Measurements from ENCODE around the gene CAMTA1.

The CAMTA1 gene

GRCh38 chr1:6985549-6986276 is 200.5 kb downstream of the CAMTA1 start:
- no peak for ATAC-seq

GRCh38 chr1:6986281-6986680 is 201.0 kb downstream of the CAMTA1 start:
- no peak for ATAC-seq

DNA sequence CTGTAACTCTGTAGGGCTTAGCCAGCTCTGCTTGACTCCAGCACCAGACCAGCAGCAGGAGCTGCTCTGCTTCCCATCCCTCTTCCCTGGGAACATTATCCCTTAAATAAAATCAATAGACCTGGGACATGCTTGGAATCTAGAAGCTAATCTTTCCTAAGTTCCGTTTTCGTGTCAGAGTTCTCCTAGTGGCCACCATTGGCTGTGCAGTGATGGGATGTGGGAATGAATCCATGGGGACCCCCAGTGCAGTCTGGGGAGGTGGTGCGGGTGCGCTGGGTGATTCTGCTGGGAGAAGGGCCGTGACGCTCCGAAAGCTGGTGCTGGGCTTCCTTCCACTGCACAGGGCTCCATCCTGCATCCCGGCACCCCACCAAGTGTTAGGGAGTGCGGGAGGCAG is 202.7 kb downstream of the CAMTA1 start:
- ATAC-seq = no peak

DNA sequence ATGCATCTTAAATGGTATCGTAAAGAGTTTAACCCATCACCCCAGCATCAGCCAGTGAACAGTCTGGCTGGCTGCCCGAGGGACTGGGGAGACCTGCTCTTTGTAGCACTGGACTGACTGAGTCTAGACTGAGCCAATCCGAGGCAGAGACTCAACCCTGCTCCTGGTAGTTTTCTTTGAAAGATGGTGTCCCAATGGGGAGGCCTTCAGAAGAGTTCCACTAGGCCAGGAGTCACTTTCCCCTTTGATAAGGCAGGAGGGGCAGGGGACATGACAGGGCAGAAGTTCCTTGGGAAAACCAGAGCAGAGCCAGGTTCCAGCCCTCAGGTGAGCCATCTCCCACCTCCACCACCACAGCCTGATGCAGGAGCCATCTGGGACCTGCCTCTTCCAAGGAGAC is 203.5 kb downstream of the CAMTA1 start:
- no peak for ATAC-seq

GRCh38 chr1:6989212-6990159 is 204.2 kb downstream of the CAMTA1 start:
- ATAC-seq = no peak

GRCh38 chr1:6991266-6991665 is 206.0 kb downstream of the CAMTA1 start:
- ATAC-seq = no peak

GRCh38 chr1:6995789-6996188 is 210.5 kb downstream of the CAMTA1 start:
- ATAC-seq = no peak

DNA sequence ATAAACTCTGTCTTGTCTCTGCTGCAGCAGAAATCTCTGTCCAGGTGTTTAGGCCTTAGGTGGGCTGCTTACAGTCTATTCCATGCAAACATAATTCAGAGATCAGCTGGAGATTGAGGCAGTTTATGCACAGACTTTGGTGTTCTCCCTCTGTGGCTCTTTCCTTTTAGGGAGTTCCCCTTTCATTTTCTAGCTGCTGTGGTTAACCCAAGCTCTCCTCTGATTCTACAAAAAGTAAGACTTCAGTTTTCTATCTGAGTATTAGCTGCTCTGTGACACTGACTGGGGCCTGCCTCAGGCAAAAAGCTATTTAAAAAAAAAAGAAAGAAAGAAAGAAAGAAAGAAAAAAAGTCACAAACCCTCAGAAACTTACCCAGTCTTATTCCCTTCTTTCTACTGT is 211.1 kb downstream of the CAMTA1 start:
- peak; percentile 53 to 70 for ATAC-seq

GRCh38 chr1:6996866-6997265 is 211.6 kb downstream of the CAMTA1 start:
- no peak for ATAC-seq

DNA sequence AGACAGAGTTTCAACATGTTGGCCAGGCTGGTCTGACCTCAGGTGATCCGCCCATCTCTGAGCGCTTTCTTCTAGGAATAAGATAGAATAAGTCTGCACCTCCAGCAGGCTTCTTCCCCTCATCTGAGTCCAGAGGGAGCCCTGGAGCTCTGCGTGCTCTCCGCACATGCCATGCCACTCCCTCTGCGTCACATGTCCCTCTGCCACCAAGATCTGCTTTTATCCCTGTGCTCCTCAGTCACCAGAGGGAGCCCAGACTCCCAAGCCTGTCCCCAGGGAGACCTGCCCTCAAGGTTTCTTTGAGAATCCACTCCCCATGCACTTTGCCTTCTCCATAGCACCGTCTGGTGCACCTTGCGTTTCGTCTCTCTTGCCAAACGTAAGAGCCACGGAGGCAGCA is 213.0 kb downstream of the CAMTA1 start:
- no peak for ATAC-seq

- no peak for ATAC-seq
Observed at GRCh38 chr1:6999826-7000225, 214.6 kb downstream of the CAMTA1 start.

- ATAC-seq = no peak
Observed at GRCh38 chr1:7000720-7001119, 215.5 kb downstream of the CAMTA1 start.

DNA sequence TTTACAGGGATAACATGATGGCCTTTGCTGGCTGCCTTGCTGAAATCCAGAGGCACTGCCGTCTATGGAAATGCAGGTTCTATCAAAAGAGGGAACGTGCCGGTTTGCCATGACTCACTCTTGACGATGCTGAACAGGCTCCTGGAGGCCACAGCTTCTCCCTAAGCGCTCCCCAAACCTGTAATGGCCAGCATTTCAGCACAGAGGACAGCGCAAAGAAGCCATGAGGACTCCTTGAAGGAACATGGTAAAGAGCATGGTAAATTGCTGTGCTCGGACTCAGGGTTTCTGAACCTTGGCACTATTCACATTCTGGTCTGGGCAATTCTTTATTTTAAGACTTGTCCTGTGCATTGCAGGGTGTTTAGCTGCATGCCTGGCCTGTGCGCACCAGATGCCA is 217.5 kb downstream of the CAMTA1 start:
- no peak for ATAC-seq

DNA sequence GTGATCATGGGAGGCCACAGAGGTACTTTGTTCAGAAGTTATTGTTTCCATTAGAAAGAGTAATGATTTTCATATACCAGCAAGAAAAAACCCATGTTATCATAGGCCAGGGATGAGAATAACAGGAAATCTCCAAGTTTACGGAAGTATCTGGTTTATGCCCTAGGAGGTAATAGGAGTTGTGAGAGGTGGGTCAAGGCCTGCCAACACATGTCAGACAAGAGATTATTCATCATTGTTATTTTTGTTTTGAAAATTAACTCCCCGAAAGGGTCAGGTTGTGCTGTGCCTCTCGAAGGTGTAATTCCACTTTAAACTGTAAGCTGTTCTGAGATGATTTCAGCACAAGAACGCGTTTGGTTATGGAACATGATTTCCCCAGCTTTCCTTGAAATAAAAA is 218.4 kb downstream of the CAMTA1 start:
- no peak for ATAC-seq

GRCh38 chr1:7004181-7004580 is 218.9 kb downstream of the CAMTA1 start:
- ATAC-seq = no peak

DNA sequence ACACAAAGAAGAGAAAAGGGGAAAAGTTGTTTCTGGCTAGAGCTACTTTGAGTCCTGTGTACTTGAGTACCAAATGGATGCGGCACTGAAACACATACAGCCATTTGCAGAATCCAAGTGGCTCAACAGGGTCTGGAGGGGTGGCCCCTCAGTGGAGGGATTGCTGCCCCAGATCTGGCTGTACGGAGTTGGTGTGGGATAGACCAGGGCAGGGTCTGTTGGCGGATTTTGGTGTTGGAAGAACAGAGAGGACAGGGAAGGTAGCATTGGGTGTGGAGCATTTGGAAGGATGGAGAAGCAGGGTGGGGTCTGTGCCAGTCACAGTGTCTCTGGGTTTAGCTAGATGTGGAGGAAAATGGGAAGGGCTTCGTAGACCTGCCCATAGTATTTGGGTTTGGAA is 220.5 kb downstream of the CAMTA1 start:
- no peak for ATAC-seq

DNA sequence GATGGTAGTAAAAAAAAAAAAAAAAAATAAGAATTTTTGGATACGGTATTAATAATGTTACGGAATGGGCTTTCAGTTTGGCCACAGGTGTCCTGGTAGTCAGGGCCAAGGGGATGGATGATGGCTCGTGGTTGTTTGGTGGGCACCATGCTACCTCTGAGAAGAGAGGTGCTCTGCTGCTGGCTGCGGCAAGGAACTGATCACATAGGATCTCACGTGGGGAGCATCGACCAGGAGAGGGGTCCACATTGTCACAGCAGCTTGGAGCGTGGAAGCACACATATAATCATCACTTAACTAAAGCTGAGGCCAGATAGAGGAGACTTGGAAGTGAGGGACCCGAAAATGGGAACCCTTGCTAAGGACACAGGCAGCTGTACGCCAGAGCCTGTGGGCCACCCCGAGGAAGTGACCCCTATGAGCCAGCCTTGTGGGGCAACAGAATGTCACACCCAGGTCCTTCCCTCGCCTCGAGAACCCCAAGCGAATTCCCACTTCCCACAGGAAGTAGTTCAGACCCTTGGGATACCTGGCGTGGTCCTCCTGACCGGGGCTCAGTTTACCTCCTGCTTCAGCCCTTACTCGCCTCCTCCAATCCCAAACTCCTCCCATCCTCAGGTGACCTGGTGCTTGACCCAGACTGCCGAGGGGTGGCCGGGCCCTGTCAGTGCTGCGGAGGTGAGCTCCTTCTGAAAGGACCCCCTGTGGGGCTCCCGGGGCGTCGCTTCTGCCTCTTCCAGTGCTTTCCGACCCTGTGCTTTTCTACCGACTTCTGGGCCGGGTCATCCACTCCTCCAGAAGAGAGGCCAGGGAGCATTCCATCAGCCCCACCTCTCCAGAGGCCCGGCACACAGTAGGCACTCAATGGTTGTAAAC is 222.0 kb downstream of the CAMTA1 start:
- ATAC-seq = no peak

GRCh38 chr1:7007902-7008301 is 222.6 kb downstream of the CAMTA1 start:
- no peak for ATAC-seq

- no peak for ATAC-seq
Observed at GRCh38 chr1:7008331-7008730, 223.1 kb downstream of the CAMTA1 start.

DNA sequence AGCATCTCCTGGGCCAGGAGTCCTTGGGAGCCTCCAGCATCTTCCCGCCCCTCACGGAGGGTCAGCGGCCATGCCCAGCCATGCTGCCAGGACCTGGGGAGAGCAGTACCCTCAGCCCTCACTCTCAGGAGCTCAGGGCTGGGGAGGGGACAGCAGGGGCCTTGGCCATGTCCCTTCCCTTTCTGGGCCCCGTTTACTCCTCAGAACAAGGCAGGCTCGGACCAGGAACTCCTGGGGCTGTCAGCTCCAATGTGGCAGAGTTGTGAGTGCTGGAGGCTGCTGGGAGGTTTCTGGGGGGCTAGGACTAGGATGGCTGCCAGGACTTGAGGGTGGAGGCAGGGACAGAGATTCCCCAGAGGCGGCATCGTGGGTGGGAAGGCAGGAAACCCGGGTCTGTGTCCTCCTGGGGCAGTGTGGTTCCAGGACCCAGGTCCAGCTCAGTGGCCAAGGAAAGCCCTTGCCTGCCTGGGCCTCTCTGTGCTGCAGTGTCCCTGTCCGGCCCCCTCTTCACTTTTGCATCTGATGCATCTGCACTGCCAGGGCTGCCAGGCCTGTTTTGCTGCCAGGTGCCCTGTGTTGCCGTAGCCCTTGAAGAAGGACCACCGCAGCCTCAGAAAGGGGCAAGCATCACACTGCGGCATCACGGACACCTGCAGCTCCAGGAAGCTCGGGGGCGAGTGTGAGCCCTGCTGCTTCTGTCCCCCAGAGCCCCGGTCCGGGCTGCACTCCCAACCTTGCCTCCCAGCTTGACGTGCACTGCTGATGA is 223.9 kb downstream of the CAMTA1 start:
- ATAC-seq = no peak

GRCh38 chr1:7009741-7010525 is 224.7 kb downstream of the CAMTA1 start:
- no peak for ATAC-seq

All from activated CD4-positive, CD25-positive, alpha-beta regulatory T cell treated with anti-CD3 and anti-CD28 coated beads, Interleukin-2, amount 50 U/mL, for 24 hours (primary cell).